Measurements from ENCODE around the gene TEX14.
A peak's percentile ranks its signal among the peaks of the same experiment; 100 is the strongest.

DNA sequence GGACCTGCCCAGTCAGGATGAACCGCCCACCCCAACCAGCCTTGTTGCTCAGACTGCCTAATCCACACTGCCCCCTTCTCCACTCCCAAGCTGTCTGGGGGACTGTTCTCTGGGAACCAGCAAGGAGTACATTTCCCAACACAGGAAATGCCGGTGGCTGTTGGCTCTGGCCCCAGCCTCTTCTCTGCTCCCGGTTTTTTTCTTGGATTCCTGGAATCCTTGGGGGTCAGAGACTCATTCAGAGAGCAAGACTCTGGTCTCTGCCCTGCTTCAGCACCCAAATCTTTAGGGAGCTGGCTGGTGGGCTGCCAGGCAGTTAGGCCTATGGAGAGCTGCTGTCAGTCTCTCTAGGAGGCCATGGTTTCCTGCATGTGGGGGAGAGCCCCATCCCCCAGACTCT lies 166.6 kb downstream of the TEX14 start:
- TF ChIP-seq POLR2AphosphoS5 (IDR thresholded peaks at IDR 0.05): peak in 1 of 4 donors; percentile 19
- TF ChIP-seq EP300 (IDR thresholded peaks at IDR 0.05): peak in 1 of 4 donors; percentile 3
